Measurements from ENCODE around the gene TSSK3.

GRCh38 chr1:32349211-32349708 lies 13.1 kb upstream of the TSSK3 start:
- TF ChIP-seq, protein P1, sequence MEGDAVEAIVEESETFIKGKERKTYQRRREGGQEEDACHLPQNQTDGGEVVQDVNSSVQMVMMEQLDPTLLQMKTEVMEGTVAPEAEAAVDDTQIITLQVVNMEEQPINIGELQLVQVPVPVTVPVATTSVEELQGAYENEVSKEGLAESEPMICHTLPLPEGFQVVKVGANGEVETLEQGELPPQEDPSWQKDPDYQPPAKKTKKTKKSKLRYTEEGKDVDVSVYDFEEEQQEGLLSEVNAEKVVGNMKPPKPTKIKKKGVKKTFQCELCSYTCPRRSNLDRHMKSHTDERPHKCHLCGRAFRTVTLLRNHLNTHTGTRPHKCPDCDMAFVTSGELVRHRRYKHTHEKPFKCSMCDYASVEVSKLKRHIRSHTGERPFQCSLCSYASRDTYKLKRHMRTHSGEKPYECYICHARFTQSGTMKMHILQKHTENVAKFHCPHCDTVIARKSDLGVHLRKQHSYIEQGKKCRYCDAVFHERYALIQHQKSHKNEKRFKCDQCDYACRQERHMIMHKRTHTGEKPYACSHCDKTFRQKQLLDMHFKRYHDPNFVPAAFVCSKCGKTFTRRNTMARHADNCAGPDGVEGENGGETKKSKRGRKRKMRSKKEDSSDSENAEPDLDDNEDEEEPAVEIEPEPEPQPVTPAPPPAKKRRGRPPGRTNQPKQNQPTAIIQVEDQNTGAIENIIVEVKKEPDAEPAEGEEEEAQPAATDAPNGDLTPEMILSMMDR (IDR thresholded peaks at IDR 0.05 in 2 of 3, conservative IDR thresholded peaks at IDR 0.05 in 1 of 3; ENCODE audit: borderline replicate concordance in 1 of 3, insufficient read depth in 1 of 3, low read depth in 2 of 3, low read length in 2 of 3): no peak
- TF ChIP-seq JUND (IDR thresholded peaks at IDR 0.05): no peak
- TF ChIP-seq TCF7L2 (IDR thresholded peaks at IDR 0.05; ENCODE audit: borderline replicate concordance, extremely low read depth, insufficient read depth, insufficient read length): no peak
- no peak for TF ChIP-seq POLR2A (IDR thresholded peaks at IDR 0.05; ENCODE audit: borderline replicate concordance, extremely low read depth, insufficient read depth, insufficient read length)
- TF ChIP-seq EZH2 (IDR thresholded peaks at IDR 0.05): no peak
- no peak for TF ChIP-seq EGR1 (IDR thresholded peaks at IDR 0.05; ENCODE audit: low read depth)
- TF ChIP-seq POLR2AphosphoS5 (IDR thresholded peaks at IDR 0.05; ENCODE audit: low read depth, low read length): no peak

Data from HCT116 (cell line).